ENCODE measurements around the gene KCTD3.

- TF ChIP-seq CTCF (IDR thresholded peaks at IDR 0.05) (no peak), POLR2A (IDR thresholded peaks at IDR 0.05; ENCODE audit: low read depth) (no peak), POLR2AphosphoS5 (IDR thresholded peaks at IDR 0.05) (no peak), EP300 (IDR thresholded peaks at IDR 0.05) (no peak)
Observed at GRCh38 chr1:215517441-215517891, 49.6 kb upstream of the KCTD3 start.

All from esophagus muscularis mucosa (tissue), 4 donors.